ENCODE results near the gene LCE3B.

GRCh38 chr1:152622803-152623202 lies 9.2 kb downstream of the LCE3B start, which contains the start of gene LCE3A:
- no peak for TF ChIP-seq CTCF (IDR thresholded peaks at IDR 0.05)
- TF ChIP-seq POLR2A (IDR thresholded peaks at IDR 0.05), result no peak
